NCI-H345 treated with DMSO at 0.1 percent for 48 hours (cell line): ENCODE results near the gene GOPC.

Experiments
- DNase-seq: peaks from one replicate; lab custom pipeline; 2025; ENCODE audit not compliant: unreplicated experiment; lab: John Stamatoyannopoulos, UW

GOPC gene

DNA sequence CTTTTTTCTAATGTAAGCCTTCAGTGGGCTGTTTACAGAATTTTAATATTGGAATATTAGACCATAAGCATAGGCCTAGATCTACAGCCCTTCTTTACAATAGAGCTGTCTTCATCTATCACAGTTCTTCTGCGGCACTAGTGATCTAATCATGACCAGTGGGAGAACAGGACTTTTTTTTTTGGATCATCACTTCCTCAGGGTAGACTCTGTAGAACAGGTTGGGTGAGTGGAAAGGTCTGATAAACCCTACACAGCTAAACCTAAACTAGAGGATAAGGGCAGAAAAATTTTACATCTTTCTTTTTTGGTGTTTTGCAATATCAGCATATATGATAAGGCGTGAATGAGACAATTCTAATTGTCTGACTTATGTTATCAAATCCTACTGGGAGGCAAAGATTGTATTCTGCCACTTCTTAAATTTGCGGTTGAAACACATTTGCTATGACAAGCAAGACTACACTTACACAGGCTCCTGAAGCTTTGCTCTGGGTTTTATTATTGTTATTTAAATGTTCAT lies 52.2 kb downstream of the GOPC start:
- no peak for DNase-seq

DNA sequence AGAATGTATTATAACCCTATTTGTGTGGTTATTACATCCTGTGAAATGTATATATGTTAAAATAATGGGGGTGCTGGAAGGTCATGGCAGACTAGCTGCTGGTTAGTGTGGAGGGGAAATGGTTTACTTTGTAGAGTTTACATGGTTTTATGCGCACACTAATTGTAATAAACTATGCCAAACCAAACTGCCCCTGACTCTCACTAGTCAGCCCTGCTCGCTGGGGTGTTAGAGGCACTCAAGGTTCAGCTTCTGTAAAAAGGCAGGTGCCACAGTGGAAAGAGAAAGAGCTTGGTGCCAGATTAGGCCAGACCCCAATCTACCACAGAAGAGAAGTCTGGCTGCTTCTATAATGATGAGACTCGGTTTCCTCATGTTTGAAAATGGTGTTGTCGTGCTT lies 52.7 kb downstream of the GOPC start:
- DNase-seq, result no peak

DNA sequence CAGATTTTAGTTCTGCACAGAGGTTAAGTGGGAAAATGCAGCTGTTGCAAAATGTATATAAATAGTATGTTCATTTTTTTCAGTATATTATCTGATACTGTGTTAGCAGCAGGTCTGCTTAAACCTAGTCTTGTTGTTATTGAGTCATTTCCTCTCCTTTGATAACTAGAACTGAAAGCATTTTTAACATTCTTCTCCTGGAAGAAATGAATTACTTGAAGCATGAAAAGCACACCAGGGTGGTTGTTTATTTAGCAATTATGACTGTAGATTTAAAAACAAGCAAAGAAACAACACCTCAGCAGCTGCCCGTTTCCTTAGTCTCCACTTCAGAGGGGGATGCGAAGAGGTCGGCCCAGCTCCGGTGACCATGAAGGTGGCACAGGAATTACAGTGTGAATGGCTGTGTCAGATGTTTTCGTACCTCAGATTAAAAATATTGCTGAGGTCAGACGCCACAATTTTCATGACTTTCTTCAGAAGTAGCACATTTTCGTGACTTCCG lies 53.5 kb downstream of the GOPC start:
- no peak for DNase-seq

DNA sequence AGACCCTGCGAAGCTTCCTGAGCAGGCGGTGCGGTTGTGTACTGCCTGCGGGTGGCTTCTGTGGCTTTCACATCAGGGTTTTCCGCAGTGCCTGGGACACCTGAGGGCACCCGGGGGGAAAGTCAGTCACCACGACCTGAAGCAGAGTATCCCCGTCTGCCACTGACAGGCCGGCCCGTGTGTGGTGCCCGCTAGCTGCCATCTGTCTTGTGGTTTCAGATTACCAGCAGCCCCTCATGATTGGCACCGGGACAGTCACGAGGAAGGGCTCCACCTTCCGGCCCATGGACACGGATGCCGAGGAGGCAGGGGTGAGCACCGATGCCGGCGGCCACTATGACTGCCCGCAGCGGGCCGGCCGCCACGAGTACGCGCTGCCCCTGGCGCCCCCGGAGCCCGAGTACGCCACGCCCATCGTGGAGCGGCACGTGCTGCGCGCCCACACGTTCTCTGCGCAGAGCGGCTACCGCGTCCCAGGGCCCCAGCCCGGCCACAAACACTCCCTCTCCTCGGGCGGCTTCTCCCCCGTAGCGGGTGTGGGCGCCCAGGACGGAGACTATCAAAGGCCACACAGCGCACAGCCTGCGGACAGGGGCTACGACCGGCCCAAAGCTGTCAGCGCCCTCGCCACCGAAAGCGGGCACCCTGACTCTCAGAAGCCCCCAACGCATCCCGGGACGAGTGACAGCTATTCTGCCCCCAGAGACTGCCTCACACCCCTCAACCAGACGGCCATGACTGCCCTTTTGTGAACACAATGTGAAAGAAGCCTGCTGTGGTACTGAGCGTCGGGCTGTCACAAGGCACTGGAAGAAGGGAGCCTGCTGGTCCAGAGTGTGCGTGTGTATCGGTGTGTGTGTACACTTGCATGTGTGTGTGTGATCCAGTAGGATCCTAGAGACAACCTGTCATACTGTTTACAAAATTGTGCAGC lies 54.4 kb downstream of the GOPC start:
- no peak for DNase-seq

DNA sequence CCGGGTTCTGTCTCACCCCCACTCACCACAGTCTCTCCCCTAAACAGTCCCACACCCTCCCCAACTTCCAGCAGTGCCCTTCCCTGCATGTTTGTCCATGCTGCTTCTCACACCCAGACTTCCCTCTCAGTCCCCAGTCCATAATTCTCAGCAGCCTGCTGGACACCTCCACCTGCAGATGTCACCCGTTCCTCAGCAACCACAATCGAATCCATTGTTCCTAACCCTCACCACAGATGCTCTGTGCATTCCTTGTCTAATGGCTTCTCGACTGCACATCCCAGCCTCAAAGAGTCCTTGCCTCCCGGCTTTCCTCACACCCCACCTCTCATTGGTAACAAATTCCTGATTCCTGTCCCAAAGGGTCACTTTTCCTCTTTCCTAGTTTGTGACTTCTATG lies 55.6 kb downstream of the GOPC start:
- no peak for DNase-seq

DNA sequence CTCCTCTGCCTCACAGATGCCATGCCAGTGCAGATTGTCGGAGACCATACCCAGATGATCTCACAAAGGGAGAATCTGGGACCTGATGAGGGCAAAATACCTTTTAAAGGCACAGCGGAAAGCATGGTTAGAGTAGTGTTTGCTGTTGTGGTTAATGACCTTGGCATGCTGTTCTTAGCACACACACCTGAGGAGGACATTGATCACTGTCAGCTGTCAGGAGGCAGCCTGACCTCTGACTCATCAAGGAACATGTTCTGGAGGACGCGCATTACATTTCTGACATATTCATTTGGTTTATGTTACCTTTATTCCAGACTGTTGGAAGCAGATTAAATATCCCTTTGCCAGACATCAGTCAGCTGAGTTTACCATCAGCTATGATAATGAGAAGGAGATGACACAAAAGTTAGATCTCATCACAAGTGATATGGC lies 57.1 kb downstream of the GOPC start:
- DNase-seq, result no peak

DNA sequence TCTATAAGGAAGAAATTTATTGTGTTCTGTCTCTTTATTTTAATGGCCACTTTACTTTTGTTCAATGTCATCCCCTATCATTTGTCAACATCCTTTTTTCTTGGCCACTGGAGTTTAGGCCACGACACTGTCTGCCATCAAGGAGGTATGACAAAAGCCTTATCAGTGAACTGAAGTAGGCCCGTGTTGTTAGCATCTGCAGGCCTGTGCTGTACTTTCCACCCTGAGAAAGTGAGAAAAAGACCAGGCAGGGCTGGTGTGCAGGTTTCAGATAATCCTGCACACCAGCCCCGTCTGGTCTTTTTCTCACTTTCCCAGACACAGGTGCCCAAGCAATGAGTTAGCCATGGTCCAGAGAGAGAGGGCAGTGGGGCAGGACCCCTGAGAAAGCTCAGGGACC lies 57.6 kb downstream of the GOPC start:
- DNase-seq, result no peak

DNA sequence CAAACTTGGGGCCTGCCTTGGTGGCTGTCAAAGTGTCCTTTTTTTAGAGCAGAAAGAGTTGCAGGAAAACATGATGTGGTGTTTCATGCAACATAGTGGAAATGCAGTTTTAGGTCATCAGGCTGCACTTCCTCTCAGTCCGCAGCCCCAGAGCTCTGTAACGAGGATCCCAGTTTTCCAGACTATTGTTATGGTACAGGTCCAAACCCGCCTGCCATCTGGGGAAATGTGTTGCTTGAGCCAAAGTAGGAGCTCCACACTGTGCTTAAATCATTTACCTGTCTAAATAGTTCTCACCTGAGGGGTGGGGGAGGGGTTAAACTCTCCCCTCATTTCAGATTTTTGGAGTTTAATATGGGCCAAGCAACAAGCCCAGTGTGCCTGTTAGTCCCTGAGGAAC lies 59.8 kb downstream of the GOPC start:
- no peak for DNase-seq

DNA sequence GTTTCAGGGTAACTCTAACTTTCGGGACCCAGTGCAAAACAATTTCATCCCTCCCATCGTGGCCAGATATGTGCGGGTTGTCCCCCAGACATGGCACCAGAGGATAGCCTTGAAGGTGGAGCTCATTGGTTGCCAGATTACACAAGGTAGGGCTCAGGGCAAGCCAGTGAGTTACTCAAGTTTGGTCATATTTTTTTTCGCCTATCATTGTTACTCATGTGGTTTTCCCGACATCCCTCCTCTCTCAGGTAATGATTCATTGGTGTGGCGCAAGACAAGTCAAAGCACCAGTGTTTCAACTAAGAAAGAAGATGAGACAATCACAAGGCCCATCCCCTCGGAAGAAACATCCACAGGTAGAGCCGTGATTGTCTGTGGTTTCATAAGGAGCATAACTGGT lies 61.6 kb downstream of the GOPC start:
- no peak for DNase-seq

DNA sequence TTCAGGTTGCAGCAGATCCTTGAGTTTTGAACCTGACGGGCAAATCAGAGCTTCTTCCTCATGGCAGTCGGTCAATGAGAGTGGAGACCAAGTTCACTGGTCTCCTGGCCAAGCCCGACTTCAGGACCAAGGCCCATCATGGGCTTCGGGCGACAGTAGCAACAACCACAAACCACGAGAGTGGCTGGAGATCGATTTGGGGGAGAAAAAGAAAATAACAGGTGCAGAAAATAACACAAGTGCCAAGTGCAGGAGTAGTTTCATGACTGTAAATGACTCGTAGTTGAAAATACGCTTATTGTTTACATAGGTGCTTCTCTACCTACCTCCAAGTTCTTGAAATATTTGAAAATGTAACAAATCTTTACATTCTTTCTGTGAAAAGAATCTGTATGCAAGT lies 63.7 kb downstream of the GOPC start:
- DNase-seq, result no peak

DNA sequence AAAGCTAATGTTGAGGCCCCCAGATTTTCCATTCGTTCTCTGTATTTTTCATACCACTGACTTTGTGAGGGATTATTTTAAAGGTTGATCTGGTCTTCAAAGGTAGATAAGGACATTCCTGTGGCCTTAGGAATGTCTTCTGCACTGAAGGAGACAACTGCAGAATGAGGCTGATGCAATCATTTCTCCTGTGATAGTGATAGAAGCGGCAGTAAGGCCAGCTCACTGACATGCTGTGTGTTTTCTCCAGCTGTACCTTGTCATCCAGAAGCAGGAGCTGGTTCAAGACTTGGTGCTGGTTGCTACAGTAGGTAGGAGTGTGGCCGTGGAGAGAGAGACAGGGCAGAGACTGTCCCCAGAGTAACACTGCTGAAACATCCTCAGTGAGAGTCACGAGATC lies 66.0 kb downstream of the GOPC start:
- no peak for DNase-seq

DNA sequence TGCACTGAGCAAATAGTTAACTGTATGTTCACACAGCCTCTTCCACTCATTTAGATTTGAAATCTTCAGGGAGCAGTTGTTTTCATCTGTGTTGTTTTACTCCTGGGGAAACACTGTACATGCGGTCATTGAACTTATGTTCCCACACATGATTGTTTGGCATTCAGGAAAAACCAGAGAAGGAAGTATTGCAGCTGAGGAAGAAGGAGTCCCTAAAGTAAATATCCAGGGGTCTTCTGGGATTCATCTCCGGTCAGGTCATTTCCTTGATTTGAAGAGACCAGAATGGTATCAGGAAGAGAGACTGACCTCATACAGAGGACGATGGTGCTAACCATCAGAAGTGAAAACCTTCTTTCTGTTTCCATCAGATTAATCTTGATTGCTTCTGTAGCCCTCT lies 67.3 kb downstream of the GOPC start:
- DNase-seq, result no peak

DNA sequence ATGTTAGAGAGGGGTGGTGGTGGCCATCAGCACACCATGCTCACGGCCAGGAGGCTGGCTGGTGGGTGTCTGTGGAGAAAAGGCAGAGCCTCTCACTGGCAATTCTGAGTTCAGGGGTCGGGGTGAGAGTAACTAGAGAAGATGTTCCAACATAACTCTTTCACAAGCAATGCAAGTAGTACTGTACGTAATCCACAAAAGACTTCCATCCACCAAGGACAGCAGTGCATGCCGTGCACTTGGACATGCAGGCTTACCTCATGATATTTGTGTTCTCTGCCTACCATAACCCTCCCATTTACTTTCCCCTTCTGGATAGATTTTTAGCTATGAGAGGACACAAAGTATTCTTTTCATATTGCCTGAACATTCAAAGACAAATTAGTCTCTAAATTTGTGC lies 68.5 kb downstream of the GOPC start:
- DNase-seq, result no peak

DNA sequence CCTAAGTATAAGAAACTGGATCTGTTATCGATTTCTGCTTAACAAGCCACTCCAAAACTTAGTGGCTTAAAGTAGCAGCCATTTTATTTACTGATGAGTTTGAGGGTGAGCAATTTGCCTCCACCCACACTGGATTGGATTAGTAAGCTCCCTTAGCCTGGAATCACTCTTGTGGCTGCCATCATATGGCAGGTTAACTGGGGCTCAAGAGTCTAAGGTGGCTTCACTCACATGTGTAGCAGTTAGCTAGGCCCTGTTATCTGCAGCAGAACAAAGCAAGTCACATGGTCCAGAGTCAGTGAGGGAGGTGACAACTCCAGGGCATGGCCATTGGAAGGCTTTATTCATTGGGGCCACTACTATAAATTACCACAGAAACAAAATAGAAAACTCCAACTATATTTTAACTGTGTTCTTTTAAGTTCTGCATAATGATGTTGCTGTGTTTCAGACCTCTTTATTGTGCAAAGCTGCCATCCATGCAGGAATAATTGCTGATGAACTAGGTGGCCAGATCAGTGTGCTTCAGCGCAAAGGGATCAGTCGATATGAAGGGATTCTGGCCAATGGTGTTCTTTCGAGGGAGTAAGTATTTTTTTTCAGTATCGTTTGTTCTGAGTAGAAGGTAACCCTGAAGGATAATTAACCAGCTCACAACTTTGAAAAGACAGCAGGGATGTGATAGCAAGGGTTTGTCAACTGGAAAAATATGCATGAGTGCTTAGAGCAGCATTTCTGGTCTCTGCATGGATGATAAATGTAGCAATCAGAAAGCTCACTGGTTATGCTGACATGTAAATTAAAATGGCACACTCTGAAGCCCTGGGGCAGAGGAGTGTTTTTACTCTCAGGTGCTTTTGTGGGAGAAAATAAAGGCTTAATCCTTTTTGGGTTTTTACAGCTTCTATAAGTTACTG lies 70.2 kb downstream of the GOPC start:
- DNase-seq, result no peak

DNA sequence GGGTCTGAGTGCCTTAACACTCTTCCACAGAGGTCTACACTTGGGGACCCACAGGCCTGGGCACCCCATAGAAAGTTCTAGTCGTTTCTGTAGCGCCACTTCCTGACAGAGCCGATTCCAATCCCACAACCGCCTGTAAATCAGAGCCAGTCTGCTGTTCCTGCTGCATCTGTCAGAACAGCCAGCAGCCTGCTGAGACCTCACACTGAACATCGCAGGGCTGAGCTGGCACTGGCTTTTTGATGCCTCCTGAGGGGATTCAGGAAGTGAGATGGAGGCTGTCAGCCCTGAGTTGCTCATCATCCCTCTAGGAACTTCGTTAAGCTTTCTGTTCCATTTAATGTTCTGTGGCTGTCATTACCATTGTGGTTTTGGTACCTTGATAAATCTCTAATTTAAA lies 71.0 kb downstream of the GOPC start:
- no peak for DNase-seq

DNA sequence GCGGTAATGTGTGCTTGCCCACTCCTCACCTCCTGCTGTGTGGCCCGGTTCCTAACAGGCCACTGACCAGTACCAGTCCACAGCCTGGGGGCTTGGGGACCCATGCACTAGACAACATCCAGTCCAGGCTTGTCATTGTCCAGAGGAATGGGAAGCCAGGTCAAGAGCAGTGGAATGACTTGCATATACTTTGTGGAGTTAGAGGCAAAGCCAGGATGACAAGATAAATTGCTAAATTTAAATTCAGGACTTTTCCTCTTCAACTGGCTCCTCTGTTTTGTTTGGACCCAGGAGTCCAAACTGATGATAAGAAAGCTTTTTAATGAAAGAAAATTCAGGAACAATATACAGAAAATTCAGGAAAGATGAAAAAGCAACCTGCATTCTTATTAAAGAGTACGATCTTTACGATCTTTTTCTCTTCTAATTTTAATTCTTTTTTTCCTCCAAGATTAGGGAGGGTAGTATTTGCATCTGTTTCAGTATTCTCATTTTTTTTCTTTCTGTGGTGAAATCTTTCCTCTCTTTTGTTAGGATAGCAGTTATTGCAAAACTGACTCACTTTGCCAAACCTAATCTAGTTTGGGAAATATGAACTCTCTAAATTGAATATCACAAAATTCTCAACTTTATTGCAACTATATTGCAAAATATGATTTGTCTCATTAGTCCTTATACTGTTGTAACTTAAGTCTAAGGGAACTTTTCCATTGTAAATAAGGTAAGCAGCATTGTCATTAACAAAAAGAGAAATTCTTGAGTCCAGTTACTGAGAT lies 71.7 kb downstream of the GOPC start:
- no peak for DNase-seq

DNA sequence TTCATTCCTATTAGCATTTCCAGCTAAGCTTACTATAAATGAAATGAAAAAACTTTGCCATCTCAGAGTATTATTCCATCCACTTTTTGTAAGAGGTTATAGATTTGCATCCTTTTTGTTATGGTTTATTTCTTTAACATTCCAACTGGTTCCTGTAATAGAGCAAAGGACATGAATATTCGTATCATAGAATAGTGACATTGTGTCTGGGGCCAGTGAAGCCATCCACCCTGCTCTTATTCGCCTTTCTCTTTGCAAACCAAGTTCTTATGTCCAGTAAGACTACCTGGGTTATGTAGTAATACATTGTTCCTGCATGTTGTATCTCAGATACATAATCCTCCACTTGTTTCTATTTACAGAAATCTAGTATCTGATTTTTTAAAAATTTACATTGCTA lies 76.7 kb downstream of the GOPC start:
- DNase-seq, result no peak

DNA sequence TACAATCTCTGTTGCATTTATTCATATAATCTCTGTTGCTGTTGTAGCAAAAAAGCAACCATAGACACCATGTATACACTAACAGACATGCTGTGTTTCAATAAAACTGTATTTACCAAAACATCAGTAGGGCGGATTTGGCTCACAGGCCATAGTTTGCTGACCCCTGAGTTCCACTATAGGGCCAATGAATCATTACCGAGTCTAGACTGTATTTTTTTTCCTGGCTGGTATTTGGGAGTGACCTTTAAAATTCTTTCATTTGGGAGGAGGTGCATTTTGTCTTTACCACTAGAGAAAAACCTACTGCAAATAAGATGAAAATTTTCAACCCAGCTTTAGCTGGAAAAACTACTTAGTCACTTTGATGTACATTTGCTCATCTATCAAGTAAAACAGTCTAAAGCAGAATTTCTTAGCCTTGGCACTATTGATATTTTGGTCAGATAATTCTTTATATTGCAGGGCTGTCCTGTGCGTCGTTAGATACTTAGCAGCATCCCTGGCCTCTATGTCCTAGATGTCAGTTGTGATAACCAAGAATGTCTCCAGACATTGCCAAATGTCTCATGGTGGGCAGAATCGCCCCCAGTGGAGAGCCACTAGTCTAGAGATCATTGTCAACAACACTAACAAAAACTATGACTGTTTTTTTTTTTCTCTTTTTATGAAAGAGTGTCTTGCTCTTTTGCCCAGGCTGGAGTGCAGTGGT lies 80.4 kb downstream of the GOPC start:
- DNase-seq, result no peak

DNA sequence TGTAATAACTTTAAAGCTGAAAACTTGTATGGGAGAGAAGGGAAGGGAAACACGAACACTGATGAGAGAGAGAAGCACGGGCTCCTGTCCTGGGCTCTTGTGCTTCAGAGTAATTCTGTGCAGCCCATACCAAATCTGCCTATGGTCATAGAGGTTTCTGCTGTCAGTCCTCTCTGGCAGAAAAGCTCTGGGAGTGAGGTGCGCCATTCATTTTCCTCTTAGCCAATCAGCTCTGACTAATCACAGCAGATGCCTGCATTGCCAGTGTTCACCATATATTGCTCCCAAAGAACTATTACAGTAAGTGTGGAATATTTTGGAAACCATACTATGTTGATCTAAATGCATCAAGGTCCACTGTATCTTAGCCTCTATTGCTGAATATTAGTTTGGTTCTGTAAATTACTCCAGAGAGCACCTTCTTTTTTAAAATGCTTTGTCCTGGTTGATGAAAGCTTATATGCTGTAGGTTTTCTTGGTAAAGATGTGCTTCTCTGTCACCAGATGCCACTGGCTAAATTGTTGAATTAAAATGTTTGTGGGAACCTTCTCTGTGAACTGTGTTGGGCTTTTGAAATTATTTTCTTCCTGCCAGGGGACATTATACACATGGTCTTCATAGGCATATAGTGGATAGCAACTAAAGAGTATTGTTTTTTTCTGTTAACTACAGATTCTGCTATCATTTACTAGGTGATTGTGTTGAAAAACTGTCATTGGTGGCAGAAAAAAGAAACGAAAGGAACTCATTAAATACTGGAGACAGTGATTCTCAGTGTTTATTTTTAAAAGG lies 81.5 kb downstream of the GOPC start:
- no peak for DNase-seq
